ENCODE data around the gene RFXANK. TPM values are rescaled to one million over a fixed set of nuclear protein-coding genes. Genes with fewer than 3 reads are reported as not detected.

The RFXANK gene
- total RNA-seq, 1 donor from 2014 or later: 112 TPM

- H3K27me3 Mint-ChIP-seq (ENCODE audit: low read depth): no peaks in the 10 kb centered on the region
- no peak for DNase-seq (ENCODE audit: low spot score)
- H3K4me3 Mint-ChIP-seq (ENCODE audit: low read depth): no peak overlapping the region
- H3K36me3 Mint-ChIP-seq (ENCODE audit: low read depth): no peaks in the 10 kb centered on the region
- no peaks in the 10 kb centered on the region for H3K4me1 Mint-ChIP-seq (ENCODE audit: low read depth)
- peaks cover 11% of the 10 kb centered on the region for H3K9me3 Mint-ChIP-seq
- H3K27ac Mint-ChIP-seq: no peak overlapping the region
- intact Hi-C loops (cut with micrococcal nuclease): no loop called here
Observed at GRCh38 chr19:19232261-19232721, 40.2 kb downstream of the RFXANK start.

- Mint-ChIP-seq H3K36me3 (ENCODE audit: low read depth) (no peaks in the 10 kb centered on the region), H3K27me3 (ENCODE audit: low read depth) (no peaks in the 10 kb centered on the region), H3K4me3 (ENCODE audit: low read depth) (no peak overlapping the region), H3K4me1 (ENCODE audit: low read depth) (no peaks in the 10 kb centered on the region), H3K9me3 (peaks cover 11% of the 10 kb centered on the region), H3K27ac (no peak overlapping the region)
- DNase-seq (ENCODE audit: low spot score): no peak
- intact Hi-C loops (cut with micrococcal nuclease): no loop called here
Observed at GRCh38 chr19:19234220-19234816, 42.3 kb downstream of the RFXANK start.

GRCh38 chr19:19236173-19236572, 44.1 kb downstream of the RFXANK start:
- peaks cover 11% of the 10 kb centered on the region for H3K9me3 Mint-ChIP-seq
- no peak for DNase-seq (ENCODE audit: low spot score)
- H3K4me1 Mint-ChIP-seq (ENCODE audit: low read depth): no peaks in the 10 kb centered on the region
- H3K4me3 Mint-ChIP-seq (ENCODE audit: low read depth): no peak overlapping the region
- intact Hi-C loops (cut with micrococcal nuclease): no loop called here
- H3K27me3 Mint-ChIP-seq (ENCODE audit: low read depth): no peaks in the 10 kb centered on the region
- no peaks in the 10 kb centered on the region for H3K36me3 Mint-ChIP-seq (ENCODE audit: low read depth)
- H3K27ac Mint-ChIP-seq: no peak overlapping the region

GRCh38 chr19:19238126-19238894, 46.3 kb downstream of the RFXANK start:
- Mint-ChIP-seq H3K9me3 (peaks cover 9% of the 10 kb centered on the region), H3K27me3 (ENCODE audit: low read depth) (no peaks in the 10 kb centered on the region), H3K4me3 (ENCODE audit: low read depth) (no peak overlapping the region), H3K36me3 (ENCODE audit: low read depth) (no peaks in the 10 kb centered on the region), H3K27ac (no peak overlapping the region), H3K4me1 (ENCODE audit: low read depth) (no peaks in the 10 kb centered on the region)
- no peak for DNase-seq (ENCODE audit: low spot score)
- intact Hi-C loops (cut with micrococcal nuclease): no loop called here

GRCh38 chr19:19239675-19240074, 47.6 kb downstream of the RFXANK start:
- no peaks in the 10 kb centered on the region for H3K27me3 Mint-ChIP-seq (ENCODE audit: low read depth)
- H3K9me3 Mint-ChIP-seq: peaks cover 8% of the 10 kb centered on the region
- no peak for DNase-seq (ENCODE audit: low spot score)
- intact Hi-C loops (cut with micrococcal nuclease): no loop called here
- H3K27ac Mint-ChIP-seq: no peak overlapping the region
- H3K4me3 Mint-ChIP-seq (ENCODE audit: low read depth): no peak overlapping the region
- H3K36me3 Mint-ChIP-seq (ENCODE audit: low read depth): no peaks in the 10 kb centered on the region
- H3K4me1 Mint-ChIP-seq (ENCODE audit: low read depth): no peaks in the 10 kb centered on the region

GRCh38 chr19:19240476-19240875, 48.4 kb downstream of the RFXANK start:
- no peak overlapping the region for H3K4me3 Mint-ChIP-seq (ENCODE audit: low read depth)
- H3K27ac Mint-ChIP-seq: no peak overlapping the region
- no peak for DNase-seq (ENCODE audit: low spot score)
- no peaks in the 10 kb centered on the region for H3K36me3 Mint-ChIP-seq (ENCODE audit: low read depth)
- H3K9me3 Mint-ChIP-seq: peaks cover 8% of the 10 kb centered on the region
- H3K27me3 Mint-ChIP-seq (ENCODE audit: low read depth): no peaks in the 10 kb centered on the region
- intact Hi-C loops (cut with micrococcal nuclease): no loop called here
- H3K4me1 Mint-ChIP-seq (ENCODE audit: low read depth): no peaks in the 10 kb centered on the region

GRCh38 chr19:19250196-19250801, 58.2 kb downstream of the RFXANK start:
- H3K9me3 Mint-ChIP-seq: no peaks in the 10 kb centered on the region
- H3K27me3 Mint-ChIP-seq (ENCODE audit: low read depth): peaks cover 17% of the 10 kb centered on the region
- intact Hi-C loops (cut with micrococcal nuclease): no loop called here
- no peak overlapping the region for H3K4me3 Mint-ChIP-seq (ENCODE audit: low read depth)
- no peak overlapping the region for H3K27ac Mint-ChIP-seq
- DNase-seq (ENCODE audit: low spot score): no peak
- H3K36me3 Mint-ChIP-seq (ENCODE audit: low read depth): no peaks in the 10 kb centered on the region
- H3K4me1 Mint-ChIP-seq (ENCODE audit: low read depth): no peaks in the 10 kb centered on the region

Other genes starting within 250 kb of the RFXANK start
- gene SUGP2, start 158.7 kb upstream of the RFXANK start, total RNA-seq: 129 and 140 TPM in 2 replicates
- gene ARMC6, start 158.7 kb upstream of the RFXANK start, total RNA-seq: 44.9 and 53.9 TPM in 2 replicates
- 9.1 and 9.2 TPM in 2 replicates for gene SLC25A42, start 128.3 kb upstream of the RFXANK start, total RNA-seq
- gene TMEM161A, start 53.8 kb upstream of the RFXANK start, total RNA-seq: 41.4 TPM in 2 replicates
- 2.7 and 3.0 TPM in 2 replicates for gene MEF2B, start 22.0 kb upstream of the RFXANK start, total RNA-seq
- 28.8 and 33.2 TPM in 2 replicates for gene BORCS8, start 106 bp upstream of the RFXANK start, total RNA-seq
- 32.5 and 37.0 TPM in 2 replicates for gene NR2C2AP, start 11.2 kb downstream of the RFXANK start, total RNA-seq
- 0.23 TPM in 1 of 2 replicates, not detected in the other for gene NCAN, start 19.7 kb downstream of the RFXANK start, total RNA-seq
- gene TM6SF2, start 81.0 kb downstream of the RFXANK start, total RNA-seq: not detected in 2 replicates
- 67.6 and 73.4 TPM in 2 replicates for gene SUGP1, start 128.3 kb downstream of the RFXANK start, total RNA-seq
- 55.3 and 60.3 TPM in 2 replicates for gene MAU2, start 128.6 kb downstream of the RFXANK start, total RNA-seq
- gene GATAD2A, start 213.4 kb downstream of the RFXANK start, total RNA-seq: 125 and 128 TPM in 2 replicates